Ovary (tissue), 9 donors: ENCODE data around the gene THRB. TPM values are rescaled to one million over a fixed set of nuclear protein-coding genes. Genes with fewer than 3 reads are reported as not detected.

Experiments
- DNase-seq, 5 donors: peaks; one replicate each; pipeline ENCODE4 v3.0.0-alpha.2; 2019 to 2020
- H3K27ac ChIP-seq, 2 donors: fragments of 200-600 bp; one replicate each; pipeline versions ENCODE4 v1.5.1 to v1.8.0; 2019 to 2022
- H3K27me3 ChIP-seq: fragments of 200-600 bp; one replicate; pipeline ENCODE4 v1.8.0; 2022
- H3K36me3 ChIP-seq: fragments of 200-600 bp; sonication (generic); one replicate; pipeline ENCODE4 v1.5.1; 2019
- H3K4me1 ChIP-seq: one replicate; pipeline ENCODE4 v1.8.1; 2013; ENCODE audit warnings: mild to moderate bottlenecking, moderate library complexity; ENCODE audit not compliant: insufficient read depth
- H3K4me3 ChIP-seq: fragments of 200-600 bp; sonication (generic); one replicate; pipeline ENCODE4 v1.5.1; 2017
- H3K9me3 ChIP-seq, 2 donors: fragments of 200-600 bp in 1 of 2; sonication (generic) in 1 of 2; one replicate each; pipeline versions ENCODE4 v1.5.1 to v1.8.1; 2013 to 2019; ENCODE audit warnings: mild to moderate bottlenecking in 1 of 2, moderate library complexity in 1 of 2
- CTCF ChIP-seq, 3 donors: fragments of 450-650 bp in 2 of 3; fragments of 200-600 bp in 1 of 3; IDR thresholded peaks; one replicate each; pipeline versions ENCODE4 v1.5.1 to v1.8.0; 2016 to 2022; ENCODE audit warnings: antibody characterized with exemption in 3 of 3, mild to moderate bottlenecking in 1 of 3
- EP300 ChIP-seq: sonication (generic); formaldehyde crosslinking; IDR thresholded peaks from one replicate; pipeline ENCODE4 v1.6.1; 2017; ENCODE audit warnings: antibody characterized with exemption
- POLR2A ChIP-seq: fragments of 450-650 bp; IDR thresholded peaks from one replicate; pipeline ENCODE4 v1.6.1; 2017; ENCODE audit warnings: antibody characterized with exemption, mild to moderate bottlenecking, moderate library complexity
- WGBS, 3 donors: extraction: QIAGEN DNeasy Blood & Tissue Kit in 1 of 3; methylation state at CpG; one replicate each; pipeline versions ENCODE4 v1.1.5 to v1.1.7; 2013 to 2017; 5-methylcytosine and 5-hydroxymethylcytosine counted together
- intact Hi-C, 4 donors: fragments of 100-400 bp; cut with DNase I; formaldehyde crosslinking; loops; one replicate each; pipeline versions ENCODE4 v1.11.0 to v1.15.1; 2022 to 2023
- polyA plus RNA-seq, 2 donors: library from polyadenylated mRNA; stranded (reverse); fragments of 200-250 nt in 1 of 2; fragments of 350-450 nt in 1 of 2; fragmentation: Illumina TruSeq in 1 of 2; extraction: RNeasy Lipid Tissue Mini Kit (QIAGEN cat#74804) in 1 of 2; gene quantifications; one replicate each; pipeline ENCODE4 v1.2.3, GENCODE V29; 2013 to 2014
- total RNA-seq, 7 donors: library from RNA; depleted of rRNA in 2 of 7; stranded (reverse); fragments of >200 nt in 2 of 7; fragmentation: NEBNext Ultra II Directional in 3 of 7; extraction: Animal tissue kit (Norgen Biotek cat#: 25700) in 3 of 7; gene quantifications; one replicate each; pipeline versions ENCODE4 v1.1.0 to v1.2.4, GENCODE V29; 2016 to 2023
- donor health status: DM: no; HTN: no; CAD: no; lungs with moderate emphysema.
- donor health status: DM: no; HTN: no; CAD: no.
- donor health status: Bipolar disorder and iron deficiency.
- donor health status: DM: yes; HTN: yes; CAD: no.
- donor health status: DM: no; HTN: no; CAD: no.
- donor health status: DM: yes; HTN: yes; CAD: no.

Gene THRB
- total and polyA plus RNA-seq, 9 donors, result 0.91 to 6.5 (median 3.2) TPM

DNA sequence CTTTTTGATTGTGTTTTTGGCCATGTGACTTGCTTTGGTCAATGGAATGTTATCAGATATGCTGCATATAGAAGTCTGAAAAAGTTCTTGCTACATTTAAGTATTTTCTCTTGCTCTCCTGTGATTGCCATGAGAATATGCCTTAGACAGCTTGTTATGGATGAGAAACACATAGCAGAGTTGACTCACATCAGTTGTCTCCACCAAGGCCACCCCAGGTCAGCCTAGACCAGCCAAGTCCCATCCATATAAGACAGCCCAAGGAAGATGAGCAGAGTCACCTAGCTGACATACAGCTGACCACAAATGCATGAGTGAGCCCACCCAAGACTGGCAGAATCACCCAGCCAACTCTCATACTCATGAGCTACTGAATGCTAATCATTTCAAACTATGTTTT, 153.0 kb downstream of the THRB start:
- Histone ChIP-seq H3K27me3 (no peaks in the 10 kb centered on the region), H3K4me1 (no peaks in the 10 kb centered on the region), H3K36me3 (no peaks in the 10 kb centered on the region), H3K4me3 (no peak overlapping the region), H3K27ac (no peak overlapping the region), H3K9me3 (no peaks in the 10 kb centered on the region)
- no peak for TF ChIP-seq EP300
- no peak for TF ChIP-seq POLR2A
- no peak for TF ChIP-seq CTCF (IDR thresholded peaks at IDR 0.05)
- DNase-seq, result no peak
- intact Hi-C loops, result no loop called here

GRCh38 chr3:24340966-24341365, 153.7 kb downstream of the THRB start:
- H3K4me1 ChIP-seq, result no peaks in the 10 kb centered on the region
- intact Hi-C loops, result no loop called here
- H3K36me3 ChIP-seq, result no peaks in the 10 kb centered on the region
- no peak overlapping the region for H3K4me3 ChIP-seq
- 88 to 89% (median 88%) methylated on average over 4 of the region's 4 CpGs for WGBS, 3 donors
- no peak for TF ChIP-seq CTCF (IDR thresholded peaks at IDR 0.05)
- no peak for TF ChIP-seq EP300
- TF ChIP-seq POLR2A, result no peak
- no peak overlapping the region for H3K27ac ChIP-seq
- no peaks in the 10 kb centered on the region for H3K27me3 ChIP-seq
- no peak for DNase-seq
- no peaks in the 10 kb centered on the region for H3K9me3 ChIP-seq

- no peaks in the 10 kb centered on the region for H3K27me3 ChIP-seq
- no peak overlapping the region for H3K27ac ChIP-seq
- WGBS, 3 donors, result 76 to 83% (median 77%) methylated on average over 1 of the region's 1 CpG
- no peak for DNase-seq
- no peaks in the 10 kb centered on the region for H3K9me3 ChIP-seq
- no peaks in the 10 kb centered on the region for H3K4me1 ChIP-seq
- TF ChIP-seq CTCF (IDR thresholded peaks at IDR 0.05) (no peak), POLR2A (no peak), EP300 (no peak)
- no peaks in the 10 kb centered on the region for H3K36me3 ChIP-seq
- intact Hi-C loops, result no loop called here
- no peak overlapping the region for H3K4me3 ChIP-seq
These were observed 154.5 kb downstream of the THRB start for GRCh38 chr3:24340161-24340560.

GRCh38 chr3:24339266-24339825, 155.3 kb downstream of the THRB start:
- Histone ChIP-seq H3K36me3 (no peaks in the 10 kb centered on the region), H3K9me3 (no peaks in the 10 kb centered on the region), H3K27me3 (no peaks in the 10 kb centered on the region), H3K4me3 (no peak overlapping the region), H3K4me1 (no peaks in the 10 kb centered on the region), H3K27ac (no peak overlapping the region)
- TF ChIP-seq EP300, result no peak
- no peak for TF ChIP-seq CTCF (IDR thresholded peaks at IDR 0.05)
- no peak for TF ChIP-seq POLR2A
- 62 to 72% (median 69%) methylated on average over 5 of the region's 5 CpGs for WGBS, 3 donors
- DNase-seq, result no peak
- intact Hi-C loops, result no loop called here
